H1 (cell line): ENCODE results near the gene PGLYRP1. TPM values are rescaled to one million over a fixed set of nuclear protein-coding genes. Genes with fewer than 3 reads are reported as not detected.

ENCODE experiments used
- CTCF ChIA-PET: fragments of 300-600 bp; sonication (Branson Sonifier 250); formaldehyde crosslinking; loops from one replicate; lab custom pipeline; 2021; ENCODE audit not compliant: partially characterized antibody; lab: Charles Lee
- POLR2A ChIA-PET: fragments of 300-600 bp; sonication (Branson Sonifier 250); formaldehyde crosslinking; loops from one replicate; lab custom pipeline; 2021; ENCODE audit warnings: inconsistent platforms; ENCODE audit not compliant: partially characterized antibody; lab: Charles Lee
- DNase-seq, 2 experiments: peaks; one replicate each; pipeline versions ENCODE4 v3.0.0 to v3.0.0-alpha.2; 2010 to 2022; ENCODE audit warnings: low spot score in 2 of 2, low read depth in 1 of 2, mixed read lengths in 1 of 2
- FAIRE-seq: peaks from 2 replicates; lab custom pipeline; 2011; peaks lifted over from hg19 to GRCh38; lab: Jason Lieb, UNC
- H2AFZ ChIP-seq: 2 replicates; pipeline ENCODE4 v1.8.1; 2012; ENCODE audit warnings: low read length, inconsistent platforms
- H2AK5ac ChIP-seq: 2 replicates; pipeline ENCODE4 v1.6.1; 2013; ENCODE audit warnings: low read depth, low read length
- H2BK120ac ChIP-seq: replicated peaks from 2 replicates; pipeline ENCODE3; 2013; ENCODE audit warnings: low read depth, low read length, inconsistent platforms
- H2BK12ac ChIP-seq: 2 replicates; pipeline ENCODE4 v1.6.1; 2013; ENCODE audit warnings: low read depth, low read length
- H2BK15ac ChIP-seq: 2 replicates; pipeline ENCODE4 v1.6.1; 2013; ENCODE audit warnings: low read length
- H2BK20ac ChIP-seq: 2 replicates; pipeline ENCODE4 v1.6.1; 2013; ENCODE audit warnings: low read length
- H2BK5ac ChIP-seq: 2 replicates; pipeline ENCODE4 v1.6.1; 2013; ENCODE audit warnings: low read depth, low read length
- H3K14ac ChIP-seq: 2 replicates; pipeline ENCODE4 v1.6.1; 2013; ENCODE audit warnings: inconsistent platforms; ENCODE audit not compliant: insufficient read length
- H3K18ac ChIP-seq: 2 replicates; pipeline ENCODE4 v1.6.1; 2013; ENCODE audit warnings: low read length; ENCODE audit errors: extremely low read depth
- H3K23ac ChIP-seq: 2 replicates; pipeline ENCODE4 v1.6.1; 2013; ENCODE audit warnings: inconsistent platforms; ENCODE audit not compliant: insufficient read length
- H3K23me2 ChIP-seq: 2 replicates; pipeline ENCODE4 v1.6.1; 2013; ENCODE audit warnings: low read depth, low read length
- H3K27ac ChIP-seq: 2 replicates; pipeline ENCODE4 v1.6.1; 2011; ENCODE audit warnings: low read depth, low read length, inconsistent platforms
- H3K27me3 ChIP-seq, 4 experiments: replicated peaks in 1 of 4; 1 replicate in 1 of 4; 2 replicates in 3 of 4; pipeline versions ENCODE4 v1.6.1 to v1.8.1; 2011 to 2013; ENCODE audit warnings: low read length in 3 of 4, mild to moderate bottlenecking in 3 of 4, inconsistent platforms in 2 of 4, mixed read lengths in 2 of 4, moderate library complexity in 1 of 4; ENCODE audit not compliant: control insufficient read depth in 3 of 4, insufficient read depth in 3 of 4; ENCODE audit errors: extremely low read depth in 1 of 4
- H3K36me3 ChIP-seq, 4 experiments: 2 replicates each; pipeline versions ENCODE4 v1.6.1 to v1.8.1; 2011 to 2013; ENCODE audit warnings: mild to moderate bottlenecking in 4 of 4, low read length in 3 of 4, moderate library complexity in 2 of 4, control low read depth in 1 of 4, inconsistent platforms in 1 of 4; ENCODE audit not compliant: insufficient read depth in 4 of 4, control insufficient read depth in 2 of 4
- H3K4ac ChIP-seq: replicated peaks from 2 replicates; pipeline ENCODE3; 2013; ENCODE audit warnings: low read length, low read depth, mixed read lengths, inconsistent platforms; ENCODE audit not compliant: insufficient read length
- H3K4me1 ChIP-seq, 4 experiments: replicated peaks in 1 of 4; 1 replicate in 1 of 4; 2 replicates in 3 of 4; pipeline versions ENCODE4 v1.6.1 to v1.8.1; 2011 to 2013; ENCODE audit warnings: low read length in 3 of 4, inconsistent platforms in 2 of 4, mixed read lengths in 1 of 4; ENCODE audit not compliant: insufficient read depth in 4 of 4, control insufficient read depth in 3 of 4
- H3K4me2 ChIP-seq, 2 experiments: 2 replicates each; pipeline versions ENCODE4 v1.6.1 to v1.8.1; 2011 to 2013; ENCODE audit warnings: low read depth in 2 of 2, low read length in 2 of 2, control low read depth in 1 of 2, inconsistent platforms in 1 of 2, mild to moderate bottlenecking in 1 of 2; ENCODE audit not compliant: insufficient read depth in 1 of 2
- H3K4me3 ChIP-seq, 4 experiments: fragments of 200-600, 300-600 bp in 1 of 4; sonication (generic), shearing (Covaris generic), sonication (Bioruptor Twin) in 1 of 4; 2 replicates each; pipeline versions ENCODE4 v1.5.1 to v1.8.1; 2011 to 2016; ENCODE audit warnings: low read length in 4 of 4, low read depth in 3 of 4, control low read depth in 2 of 4, inconsistent platforms in 2 of 4, mild to moderate bottlenecking in 2 of 4, mixed read lengths in 1 of 4, moderate library complexity in 1 of 4; ENCODE audit not compliant: insufficient read depth in 2 of 4; ENCODE audit errors: extremely low read depth in 1 of 4
- H3K56ac ChIP-seq: replicated peaks from 2 replicates; pipeline ENCODE3; 2013; ENCODE audit warnings: low read depth, mild to moderate bottlenecking, mixed read lengths, low read length, inconsistent platforms; ENCODE audit not compliant: insufficient read length
- H3K79me1 ChIP-seq: 2 replicates; pipeline ENCODE4 v1.6.1; 2013; ENCODE audit warnings: low read depth, low read length, control low read depth
- H3K79me2 ChIP-seq, 2 experiments: 2 replicates each; pipeline versions ENCODE4 v1.6.1 to v1.8.1; 2012 to 2013; ENCODE audit warnings: low read length in 2 of 2, mild to moderate bottlenecking in 2 of 2, inconsistent platforms in 1 of 2; ENCODE audit not compliant: insufficient read depth in 2 of 2, control insufficient read depth in 1 of 2
- H3K9ac ChIP-seq, 4 experiments: replicated peaks in 1 of 4; 1 replicate in 1 of 4; 2 replicates in 3 of 4; pipeline versions ENCODE4 v1.6.1 to v1.8.1; 2011 to 2013; ENCODE audit warnings: low read depth in 3 of 4, low read length in 3 of 4, control low read depth in 2 of 4, mild to moderate bottlenecking in 2 of 4, moderate library complexity in 2 of 4, inconsistent platforms in 1 of 4; ENCODE audit errors: extremely low read depth in 1 of 4
- H3K9me3 ChIP-seq, 2 experiments: 2 replicates each; pipeline versions ENCODE4 v1.6.1 to v1.8.1; 2012 to 2013; ENCODE audit warnings: mild to moderate bottlenecking in 2 of 2, moderate library complexity in 2 of 2, control low read depth in 1 of 2, inconsistent platforms in 1 of 2, low read depth in 1 of 2, low read length in 1 of 2, mixed read lengths in 1 of 2; ENCODE audit not compliant: insufficient read depth in 2 of 2
- H4K20me1 ChIP-seq, 2 experiments: replicated peaks in 1 of 2; 2 replicates each; pipeline versions ENCODE3 to v1.8.1; 2011 to 2013; ENCODE audit warnings: inconsistent platforms in 2 of 2, low read length in 2 of 2, mild to moderate bottlenecking in 1 of 2; ENCODE audit not compliant: insufficient read depth in 2 of 2, control insufficient read depth in 1 of 2
- H4K5ac ChIP-seq: 2 replicates; pipeline ENCODE4 v1.6.1; 2013; ENCODE audit warnings: low read length, low read depth, mixed read lengths, inconsistent platforms; ENCODE audit not compliant: insufficient read length
- H4K8ac ChIP-seq: 2 replicates; pipeline ENCODE4 v1.8.0; 2013; ENCODE audit warnings: mild to moderate bottlenecking, moderate library complexity, low read length, inconsistent platforms; ENCODE audit not compliant: insufficient read depth; ENCODE audit errors: extremely low read depth
- H4K91ac ChIP-seq: replicated peaks from 2 replicates; pipeline ENCODE3; 2013; ENCODE audit warnings: low read length, mixed read lengths, inconsistent platforms; ENCODE audit not compliant: insufficient read length
- RFX5 ChIP-seq: IDR thresholded peaks from 2 replicates; pipeline ENCODE4 v1.6.1; 2011; ENCODE audit warnings: low read depth, low read length, improper control_type of control experiment, borderline replicate concordance
- SIRT6 ChIP-seq: IDR thresholded peaks from one replicate; pipeline ENCODE4 v1.7.1; 2012; ENCODE audit warnings: low read length, inconsistent platforms
- SIX5 ChIP-seq: IDR thresholded peaks from 2 replicates; pipeline ENCODE4 v1.6.1; 2011; ENCODE audit warnings: mild to moderate bottlenecking, low read depth, low read length
- WGBS, 2 experiments: shearing (Covaris generic) in 1 of 2; methylation state at CpG; one replicate each; pipeline versions ENCODE4 v1.1.6 to v1.1.7; 2013 to 2015; ENCODE audit warnings: low lambda C conversion rate in 2 of 2, mixed read lengths in 2 of 2, inconsistent platforms in 1 of 2, low coverage in 1 of 2, missing lambda C conversion rate in 1 of 2; ENCODE audit not compliant: insufficient replicate concordance in 2 of 2, insufficient coverage in 1 of 2, insufficient read length in 1 of 2; ENCODE audit errors: extremely low coverage in 1 of 2, missing lambda C conversion rate in 1 of 2; 5-methylcytosine and 5-hydroxymethylcytosine counted together
- polyA plus RNA-seq, 7 experiments: library from polyadenylated mRNA; depleted of rRNA in 3 of 7; stranded (reverse) in 5 of 7; unstranded in 2 of 7; fragments of >200 nt in 5 of 7; fragments of 200-250 nt in 2 of 7; gene quantifications; 1 replicate in 5 of 7; 2 replicates in 1 of 7; 4 replicates in 1 of 7; pipeline versions ENCODE4 v1.2.1 to v1.2.3, GENCODE V29; 2011 to 2013; ENCODE audit warnings: missing spikeins in 2 of 7, mixed read lengths in 2 of 7
- total RNA-seq: library from RNA; stranded (reverse); fragmentation: NEBNext Ultra II Directional; extraction: Animal tissue kit (Norgen Biotek cat#: 25700); gene quantifications from 2 replicates; pipeline ENCODE4 v1.2.1, GENCODE V29; 2021

The PGLYRP1 gene
- total and polyA plus RNA-seq, 2 of the 8 experiments (the other 6 are each of a cell fraction or from before 2014, with no cell fraction given) = not detected

GRCh38 chr19:46042252-46042883 is 19.5 kb upstream of the PGLYRP1 start:
- no peaks in the 10 kb centered on the region for H3K36me3 ChIP-seq
- H3K4me2 ChIP-seq = no peak overlapping the region
- WGBS, 2 experiments = 91% methylated on average over 5 of the region's 5 CpGs; no CpG with 5 or more reads in 1 of the 2 experiments
- H3K4me3 ChIP-seq = no peak overlapping the region
- H3K14ac ChIP-seq = no peak overlapping the region
- H2BK120ac ChIP-seq = no peak overlapping the region
- H4K20me1 ChIP-seq = no peaks in the 10 kb centered on the region
- H3K18ac ChIP-seq = no peak overlapping the region
- peaks cover 8 to 25% of the 10 kb centered on the region in 2 experiments; a peak in 3 of 4 replicates for H3K9me3 ChIP-seq
- no peak overlapping the region for H3K9ac ChIP-seq
- H3K56ac ChIP-seq = no peak overlapping the region
- no peaks in the 10 kb centered on the region for H3K4me1 ChIP-seq
- H3K27me3 ChIP-seq = peaks cover 0 to 2% (median 2%) of the 10 kb centered on the region in 4 experiments; a peak in 5 of 7 replicates
- H3K79me2 ChIP-seq = no peaks in the 10 kb centered on the region
- H4K5ac ChIP-seq = no peak overlapping the region
- H2BK20ac ChIP-seq = no peak overlapping the region
- no peak overlapping the region for H2BK5ac ChIP-seq
- no peaks in the 10 kb centered on the region for H3K23me2 ChIP-seq
- CTCF ChIA-PET = interaction anchor here (0.7 to 4.6 kb wide), 11 partner anchors 9 to 538 kb away, joined by 3 to 34 read pairs (median 4); no protein-coding TSS in a partner anchor
- H2AK5ac ChIP-seq = no peak overlapping the region
- no peak overlapping the region for H2BK12ac ChIP-seq
- no peak for FAIRE-seq
- no peak overlapping the region for H3K27ac ChIP-seq
- POLR2A ChIA-PET = interaction anchor here (1.1 kb wide), 1 partner anchor 10 kb away, joined by 7 read pairs; no protein-coding TSS in a partner anchor
- H2BK15ac ChIP-seq = no peak overlapping the region
- H3K79me1 ChIP-seq = no peaks in the 10 kb centered on the region; the same call in 1 of the 2 replicates
- no peak for DNase-seq
- H4K91ac ChIP-seq = no peak overlapping the region
- H3K23ac ChIP-seq = no peak overlapping the region
- H3K4ac ChIP-seq = no peak overlapping the region
- no peak overlapping the region for H2AFZ ChIP-seq
- no peak overlapping the region for H4K8ac ChIP-seq
- TF ChIP-seq SIRT6 (no peak), SIX5 (no peak), RFX5 (no peak)
